ENCODE results near the gene TIMM17B. TPM values are rescaled to one million over a fixed set of nuclear protein-coding genes. Genes with fewer than 3 reads are reported as not detected.

The TIMM17B gene
- total and polyA plus RNA-seq, 8 donors: 29.5 to 41.0 (median 34.7) TPM

DNA sequence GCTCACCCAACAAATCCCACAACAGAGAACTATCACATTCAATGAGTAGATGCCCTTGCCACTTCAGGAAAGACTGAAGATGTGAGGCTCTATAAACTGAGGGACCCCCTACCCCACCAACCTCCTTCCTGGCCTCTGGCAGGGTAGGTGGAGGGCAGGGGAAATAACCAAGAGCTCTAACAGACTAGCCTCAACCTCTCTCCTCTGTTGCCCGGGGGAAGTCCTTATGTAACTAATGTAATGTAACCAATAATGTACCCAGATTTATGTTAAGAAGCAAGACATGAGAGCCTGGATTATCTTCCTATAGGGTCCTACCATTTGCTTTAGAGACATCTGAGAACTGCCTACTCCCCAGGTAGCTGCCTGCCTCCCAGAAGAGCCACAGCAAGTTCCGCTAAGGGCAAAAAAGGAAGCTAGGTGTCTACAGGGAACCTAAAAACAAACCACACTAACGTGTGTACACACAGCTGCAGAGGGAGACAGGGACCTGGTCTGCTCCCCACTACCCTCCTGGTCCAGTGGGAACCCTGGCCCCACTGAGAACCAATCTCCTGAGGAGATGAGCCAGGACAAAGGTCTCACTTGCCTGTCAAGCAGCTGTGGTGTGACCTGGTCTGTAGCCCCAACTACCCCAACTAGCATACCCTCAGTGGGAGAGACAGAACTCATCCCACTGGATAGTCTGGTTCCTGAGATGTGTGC is 42.1 kb upstream of the TIMM17B start:
- H3K4me3 ChIP-seq: no peak overlapping the region
- peak overlapping the region in 1 of 2 donors; percentile 93 for H3K27ac ChIP-seq
- no peaks in the 10 kb centered on the region for H3K9me3 ChIP-seq
- DNase-seq (no peak), ATAC-seq (no peak)
- TF ChIP-seq, protein P1, sequence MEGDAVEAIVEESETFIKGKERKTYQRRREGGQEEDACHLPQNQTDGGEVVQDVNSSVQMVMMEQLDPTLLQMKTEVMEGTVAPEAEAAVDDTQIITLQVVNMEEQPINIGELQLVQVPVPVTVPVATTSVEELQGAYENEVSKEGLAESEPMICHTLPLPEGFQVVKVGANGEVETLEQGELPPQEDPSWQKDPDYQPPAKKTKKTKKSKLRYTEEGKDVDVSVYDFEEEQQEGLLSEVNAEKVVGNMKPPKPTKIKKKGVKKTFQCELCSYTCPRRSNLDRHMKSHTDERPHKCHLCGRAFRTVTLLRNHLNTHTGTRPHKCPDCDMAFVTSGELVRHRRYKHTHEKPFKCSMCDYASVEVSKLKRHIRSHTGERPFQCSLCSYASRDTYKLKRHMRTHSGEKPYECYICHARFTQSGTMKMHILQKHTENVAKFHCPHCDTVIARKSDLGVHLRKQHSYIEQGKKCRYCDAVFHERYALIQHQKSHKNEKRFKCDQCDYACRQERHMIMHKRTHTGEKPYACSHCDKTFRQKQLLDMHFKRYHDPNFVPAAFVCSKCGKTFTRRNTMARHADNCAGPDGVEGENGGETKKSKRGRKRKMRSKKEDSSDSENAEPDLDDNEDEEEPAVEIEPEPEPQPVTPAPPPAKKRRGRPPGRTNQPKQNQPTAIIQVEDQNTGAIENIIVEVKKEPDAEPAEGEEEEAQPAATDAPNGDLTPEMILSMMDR (IDR thresholded peaks at IDR 0.05): no peak
- intact Hi-C loops (cut with DNase I): no loop called here
- peaks cover 0 to 4% of the 10 kb centered on the region in 2 donors for H3K36me3 ChIP-seq
- H3K27me3 ChIP-seq: no peaks in the 10 kb centered on the region
- peaks cover 4 to 65% of the 10 kb centered on the region in 2 donors for H3K4me1 ChIP-seq

- H3K27ac ChIP-seq: peak overlapping the region in 1 of 2 donors; percentile 93
- no peaks in the 10 kb centered on the region for H3K9me3 ChIP-seq
- no peak for ATAC-seq
- H3K27me3 ChIP-seq: no peaks in the 10 kb centered on the region
- TF ChIP-seq, protein P1 (IDR thresholded peaks at IDR 0.05): no peak
- peaks cover 0 to 11% of the 10 kb centered on the region in 2 donors for H3K36me3 ChIP-seq
- no peak overlapping the region for H3K4me3 ChIP-seq
- DNase-seq: no peak
- intact Hi-C loops (cut with DNase I): no loop called here
- H3K4me1 ChIP-seq: peaks cover 4 to 67% of the 10 kb centered on the region in 2 donors
Observed at GRCh38 chrX:48938721-48939425, 41.3 kb upstream of the TIMM17B start.

- Histone ChIP-seq H3K36me3 (peaks cover 0 to 19% of the 10 kb centered on the region in 2 donors), H3K4me1 (peaks cover 4 to 67% of the 10 kb centered on the region in 2 donors), H3K27me3 (no peaks in the 10 kb centered on the region), H3K27ac (peak overlapping the region; percentile 61 to 93), H3K4me3 (no peak overlapping the region), H3K9me3 (no peaks in the 10 kb centered on the region)
- TF ChIP-seq, protein P1 (IDR thresholded peaks at IDR 0.05): no peak
- ATAC-seq (peak; percentile 82), DNase-seq (peak in 3 of 4 donors; percentile 41 to 86 (median 81))
- intact Hi-C loops (cut with DNase I): no loop called here
Observed at GRCh38 chrX:48937054-48937907, 39.7 kb upstream of the TIMM17B start.

DNA sequence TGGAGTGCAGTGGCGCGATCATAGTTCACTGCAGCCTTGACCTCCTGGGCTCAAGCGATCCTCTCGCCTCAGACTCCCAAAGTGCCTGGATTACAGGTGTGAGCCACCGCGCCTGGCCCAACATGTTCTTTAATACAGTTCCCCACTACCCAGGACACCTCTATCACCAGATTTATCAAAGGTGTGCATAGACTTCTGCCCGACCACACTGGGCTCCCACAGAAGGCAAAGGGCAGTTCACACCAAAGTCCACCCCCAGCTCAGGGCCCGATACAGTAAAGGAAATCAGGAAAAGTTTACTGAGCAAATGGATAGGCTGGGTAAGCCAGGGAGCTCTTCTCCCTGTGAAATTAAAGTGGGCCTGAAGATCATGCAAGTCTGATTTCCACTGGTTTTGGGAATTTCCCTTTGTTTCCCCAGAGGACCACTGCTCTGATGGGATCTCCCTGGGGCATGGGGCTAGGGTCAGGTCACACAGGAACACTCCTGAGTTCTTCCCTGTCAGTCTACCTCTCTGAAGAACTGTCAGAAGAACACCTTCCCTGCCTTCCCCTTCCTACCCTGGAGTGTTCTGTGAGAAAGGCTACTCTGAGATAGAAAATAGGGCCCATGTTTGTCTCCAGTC is 39.0 kb upstream of the TIMM17B start:
- no peak overlapping the region for H3K4me3 ChIP-seq
- H3K27me3 ChIP-seq: no peaks in the 10 kb centered on the region
- no peaks in the 10 kb centered on the region for H3K9me3 ChIP-seq
- DNase-seq (no peak), ATAC-seq (no peak)
- intact Hi-C loops (cut with DNase I): no loop called here
- peaks cover 0 to 19% of the 10 kb centered on the region in 2 donors for H3K36me3 ChIP-seq
- peak overlapping the region in 1 of 2 donors; percentile 93 for H3K27ac ChIP-seq
- peaks cover 4 to 65% of the 10 kb centered on the region in 2 donors for H3K4me1 ChIP-seq
- TF ChIP-seq, protein P1 (IDR thresholded peaks at IDR 0.05): no peak

Measured in left lung (tissue), 10 donors.